HG02870 (cell line): Measurements from ENCODE around the gene CDHR2.

ENCODE experiments used
- ATAC-seq: cut with Tn5 transposase; IDR thresholded peaks from one replicate; pipeline ENCODE4 v1.9.1; 2021; ENCODE audit warnings: mild to moderate bottlenecking, moderate library complexity; ENCODE audit not compliant: unreplicated experiment

CDHR2 gene

DNA sequence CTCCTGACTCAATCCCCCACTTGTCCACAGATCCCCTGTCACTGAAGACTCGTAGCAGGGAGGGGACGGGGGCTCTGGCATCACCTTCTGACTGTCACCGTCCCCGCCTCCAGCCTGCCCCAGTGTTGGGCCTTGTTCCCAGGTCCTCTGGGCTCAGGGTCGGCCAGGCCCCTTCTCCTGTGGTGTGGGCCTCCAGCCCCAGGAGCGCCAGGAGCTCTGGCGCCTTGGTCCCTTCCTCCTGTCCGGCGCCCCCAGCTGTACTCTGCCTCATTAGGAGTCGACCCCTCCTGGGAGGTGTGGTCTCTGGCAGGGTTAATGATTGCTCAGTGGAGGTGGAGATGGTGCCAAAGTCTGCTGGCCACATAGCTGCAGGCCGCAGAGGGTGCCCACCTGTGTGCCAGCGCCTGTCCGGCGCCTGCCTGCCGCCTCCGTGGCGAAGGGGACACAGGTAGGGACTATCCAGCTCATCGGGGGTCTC is at the start of gene CDHR2:
CDHR2 (plus strand) TSS at position 376 of the 478 bp plus-strand sequence. CDS start 16,011 bp downstream, outside the sequence.
- ATAC-seq: no peak

GRCh38 chr5:176500511-176500910 is 48.6 kb upstream of the CDHR2 start:
- ATAC-seq: no peak

DNA sequence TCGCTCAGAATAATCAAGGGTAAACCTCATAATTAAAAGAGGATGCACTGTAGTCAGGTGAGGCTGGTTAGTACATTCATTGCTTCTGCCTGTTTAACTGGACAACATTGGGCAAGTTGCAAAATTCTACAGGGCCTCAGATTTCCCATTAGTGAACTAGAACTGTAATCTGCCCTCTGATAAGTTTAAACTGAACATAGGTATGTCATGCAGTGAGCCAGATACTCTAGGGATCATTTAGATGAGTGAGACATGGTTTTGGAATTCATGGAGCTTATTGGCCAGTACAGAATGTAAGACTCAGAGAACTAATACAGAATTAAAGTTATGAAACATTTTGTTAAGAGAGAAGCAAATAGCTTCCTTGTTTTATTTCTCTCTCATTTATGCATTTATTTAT is 47.8 kb upstream of the CDHR2 start:
- no peak for ATAC-seq

GRCh38 chr5:176503496-176503895 is 45.6 kb upstream of the CDHR2 start:
- ATAC-seq: no peak

GRCh38 chr5:176507911-176508310 is 41.2 kb upstream of the CDHR2 start:
- ATAC-seq: no peak

- ATAC-seq: no peak
Measured at GRCh38 chr5:176508603-176509002, 40.5 kb upstream of the CDHR2 start.

GRCh38 chr5:176513788-176514187 is 35.4 kb upstream of the CDHR2 start:
- ATAC-seq: no peak

DNA sequence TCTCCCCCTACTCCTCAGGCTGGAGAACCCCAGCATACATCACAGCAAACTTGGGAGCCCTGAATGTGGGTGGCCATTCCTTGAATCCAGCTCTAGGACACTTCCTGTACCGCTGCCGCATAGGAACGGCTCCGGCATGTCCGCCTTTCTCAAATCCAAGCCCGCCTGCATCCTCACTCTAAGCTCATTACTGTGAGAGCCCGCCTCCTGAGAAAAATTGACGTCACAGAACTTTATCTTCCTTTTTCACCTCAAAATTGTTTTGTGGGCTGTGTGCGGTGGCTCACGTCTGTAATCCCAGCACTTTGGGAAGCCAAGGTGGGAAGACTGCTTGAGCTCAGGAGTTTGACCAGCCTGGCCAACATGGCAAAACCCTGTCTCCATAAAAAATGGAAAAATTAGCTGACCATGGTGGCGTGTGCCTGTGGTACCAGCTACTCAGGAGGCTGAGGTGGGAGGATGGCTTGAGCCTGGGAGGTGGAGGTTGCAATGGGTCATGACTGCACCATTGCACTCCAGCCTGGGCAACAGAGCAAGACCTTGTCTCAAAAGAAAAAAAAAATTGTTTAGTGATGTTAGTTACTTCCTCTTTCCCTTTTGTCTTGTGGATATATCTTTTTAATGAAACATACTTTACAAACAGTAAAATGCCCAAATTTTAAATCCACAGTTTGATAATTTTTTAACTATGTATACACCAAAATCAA is 34.7 kb upstream of the CDHR2 start:
- no peak for ATAC-seq

- ATAC-seq: no peak
Measured at GRCh38 chr5:176515396-176515795, 33.7 kb upstream of the CDHR2 start.

DNA sequence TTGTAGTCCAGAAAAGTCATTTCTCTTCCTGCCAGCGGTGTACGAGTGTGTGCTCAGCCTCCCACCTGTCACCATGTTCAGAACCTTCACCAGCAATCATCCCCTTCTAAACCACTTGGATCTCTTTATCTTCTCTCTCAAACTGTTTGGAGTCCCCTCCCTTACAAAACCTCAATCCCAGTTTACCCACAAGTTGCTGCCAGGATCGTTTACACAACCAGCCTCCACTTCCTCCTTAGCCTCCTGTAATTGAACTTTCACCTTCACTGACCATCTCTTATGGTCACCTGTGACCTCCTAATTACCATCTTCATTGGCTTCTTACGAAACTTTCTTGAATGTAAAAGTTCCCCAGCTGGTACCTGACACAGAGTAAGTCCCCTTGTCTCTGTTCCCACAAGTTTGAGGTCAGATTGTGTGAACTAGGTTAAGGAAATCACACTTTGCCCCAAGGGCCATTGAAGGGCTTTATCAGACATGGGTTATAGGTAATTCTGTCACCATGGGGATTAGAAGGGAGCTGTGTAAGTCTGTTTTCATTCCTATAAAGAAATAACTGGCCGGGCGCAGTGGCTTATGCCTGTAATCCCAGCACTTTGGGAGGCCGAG is 32.0 kb upstream of the CDHR2 start:
- no peak for ATAC-seq

DNA sequence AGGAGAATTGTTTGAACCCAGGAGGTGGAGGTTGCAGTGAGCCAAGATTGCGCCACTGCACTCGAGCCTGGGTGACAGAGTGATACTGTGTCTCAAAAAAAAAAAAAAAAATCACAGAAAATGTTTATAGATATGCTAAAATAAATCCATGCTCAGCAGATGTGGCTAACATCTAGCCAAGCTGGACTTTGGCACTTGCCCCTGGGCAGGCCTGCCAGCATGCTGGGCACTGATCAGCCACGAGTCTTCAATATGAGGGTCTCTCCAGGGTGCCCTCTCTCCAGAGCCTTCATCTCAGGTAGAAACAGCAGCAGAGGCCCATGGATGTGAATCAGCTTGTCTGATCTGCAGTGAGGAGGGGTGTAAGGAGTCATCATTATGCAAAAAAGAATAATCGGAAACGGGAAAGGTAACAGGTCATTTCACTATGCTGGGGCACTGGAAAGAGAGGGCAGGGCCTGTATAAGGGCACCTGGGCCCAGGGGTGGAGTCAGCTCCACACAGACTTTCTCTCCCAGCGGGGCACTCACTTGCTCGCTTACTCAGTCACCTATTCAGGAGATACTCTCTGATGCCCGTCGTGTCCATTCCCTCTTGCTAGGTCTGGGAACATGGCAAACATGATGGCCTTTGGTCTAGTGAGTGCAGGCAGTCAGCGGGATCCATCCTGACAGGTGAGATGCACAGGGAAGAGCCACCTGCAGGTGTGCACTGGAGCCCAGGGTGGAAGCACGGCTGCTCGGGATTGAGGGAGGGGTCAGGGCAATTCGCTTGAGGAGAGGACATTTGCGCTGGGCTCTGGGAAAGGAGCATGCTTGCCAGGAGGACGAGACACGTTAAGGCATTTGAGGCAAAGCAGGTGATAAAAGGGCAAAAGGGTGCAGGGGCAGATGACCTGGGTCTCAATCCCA is 29.1 kb upstream of the CDHR2 start:
- ATAC-seq: no peak

GRCh38 chr5:176521286-176521685 is 27.9 kb upstream of the CDHR2 start:
- ATAC-seq: no peak

GRCh38 chr5:176521699-176522263 is 27.4 kb upstream of the CDHR2 start:
- ATAC-seq: no peak

GRCh38 chr5:176524138-176524537 is 25.0 kb upstream of the CDHR2 start:
- ATAC-seq: no peak

DNA sequence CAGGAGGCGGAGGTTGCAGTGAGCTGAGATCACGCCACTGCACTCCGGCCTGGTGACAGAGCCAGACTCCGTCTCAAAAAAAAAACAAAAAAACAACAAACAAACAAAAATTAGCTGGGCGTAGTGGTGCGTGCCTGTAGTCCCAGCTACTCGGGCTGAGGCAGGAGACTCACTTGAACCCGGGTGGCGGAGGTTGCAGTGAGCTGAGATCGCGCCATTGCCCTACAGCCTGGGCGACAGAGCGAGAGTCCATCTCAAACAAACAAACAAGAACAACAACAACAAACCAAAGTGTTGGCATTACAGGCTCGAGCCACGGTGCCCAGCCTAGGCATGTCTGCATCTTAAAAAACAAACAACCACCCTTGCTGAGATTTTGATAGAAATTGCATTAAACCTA is 24.2 kb upstream of the CDHR2 start:
- ATAC-seq: no peak

GRCh38 chr5:176525677-176526076 is 23.5 kb upstream of the CDHR2 start:
- no peak for ATAC-seq

- ATAC-seq: no peak
Measured at GRCh38 chr5:176526462-176526861, 22.7 kb upstream of the CDHR2 start.

- ATAC-seq: no peak
Measured at GRCh38 chr5:176527246-176528222, 21.6 kb upstream of the CDHR2 start.

DNA sequence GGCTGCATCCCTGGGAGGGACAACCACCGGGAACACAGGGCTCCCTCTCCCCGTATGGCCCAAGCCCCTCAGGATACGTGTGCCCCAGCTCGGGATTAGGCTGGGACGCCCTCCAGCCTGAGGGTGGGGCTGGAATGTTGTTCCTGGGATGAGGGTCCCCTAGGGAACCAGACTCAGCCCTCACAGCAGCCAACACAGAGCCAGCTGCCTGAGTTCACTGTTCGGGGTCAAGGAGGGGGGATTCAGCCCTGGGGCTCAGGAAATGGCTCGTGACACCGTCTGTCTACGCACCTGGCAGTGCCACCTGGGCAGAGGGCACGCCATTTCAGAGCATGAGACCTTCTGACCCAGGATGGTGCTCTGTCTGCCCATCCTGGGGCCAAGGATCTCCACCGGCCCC is 20.8 kb upstream of the CDHR2 start:
- ATAC-seq: no peak

- no peak for ATAC-seq
Measured at GRCh38 chr5:176528761-176529115, 20.4 kb upstream of the CDHR2 start.
